Ovary (tissue), 3 donors: ENCODE data around the gene ADAM10.

Experiments
- CTCF ChIP-seq, 3 donors: fragments of 450-650 bp in 2 of 3; fragments of 200-600 bp in 1 of 3; IDR thresholded peaks; one replicate each; pipeline versions ENCODE4 v1.5.1 to v1.8.0; 2016 to 2022; ENCODE audit warnings: antibody characterized with exemption in 3 of 3, mild to moderate bottlenecking in 1 of 3
- POLR2A ChIP-seq: fragments of 450-650 bp; IDR thresholded peaks from one replicate; pipeline ENCODE4 v1.6.1; 2017; ENCODE audit warnings: antibody characterized with exemption, mild to moderate bottlenecking, moderate library complexity
- donor health status: DM: no; HTN: no; CAD: no.

GRCh38 chr15:58597943-58598828 lies 151.3 kb downstream of the ADAM10 start:
- TF ChIP-seq CTCF (IDR thresholded peaks at IDR 0.05) (no peak), POLR2A (no peak)
